ENCODE data around the gene INSIG2. TPM values are rescaled to one million over a fixed set of nuclear protein-coding genes. Genes with fewer than 3 reads are reported as not detected.

The INSIG2 gene
- total RNA-seq, 1 donor from 2014 or later, result 32.2 TPM

DNA sequence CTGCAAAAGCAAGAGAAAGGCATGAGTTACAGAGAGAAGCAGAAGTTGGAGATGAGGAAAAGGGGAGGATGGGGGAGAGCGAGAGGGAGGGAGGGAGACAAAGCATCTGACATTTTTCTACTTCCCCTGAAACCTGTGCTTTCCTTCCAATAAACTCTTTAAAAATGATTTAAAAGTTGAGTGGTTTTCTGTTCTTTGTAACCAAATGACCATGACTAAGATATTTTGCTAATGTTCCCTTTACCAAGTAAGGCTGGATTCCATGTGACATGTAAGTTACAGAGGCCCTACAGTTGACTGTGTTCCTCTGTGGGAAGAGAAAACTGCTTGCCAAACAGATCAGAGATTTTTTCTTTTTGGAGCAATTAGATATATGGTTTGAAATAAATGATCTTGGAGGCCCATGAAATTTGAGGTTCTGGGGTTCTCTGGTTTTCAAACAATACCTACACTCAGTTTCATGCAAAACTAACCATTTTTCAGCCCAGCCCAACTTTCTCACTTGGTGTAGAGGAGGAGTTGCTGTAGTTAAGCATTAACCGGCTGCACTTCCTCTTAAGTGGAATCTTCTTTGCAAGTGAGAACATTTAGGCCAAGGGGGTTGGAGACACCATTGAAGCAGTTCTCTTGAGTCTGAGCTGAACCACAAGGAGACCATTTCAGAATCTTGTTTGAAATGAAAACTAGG, 34.5 kb downstream of the INSIG2 start:
- H3K9me3 Mint-ChIP-seq, result no peaks in the 10 kb centered on the region

DNA sequence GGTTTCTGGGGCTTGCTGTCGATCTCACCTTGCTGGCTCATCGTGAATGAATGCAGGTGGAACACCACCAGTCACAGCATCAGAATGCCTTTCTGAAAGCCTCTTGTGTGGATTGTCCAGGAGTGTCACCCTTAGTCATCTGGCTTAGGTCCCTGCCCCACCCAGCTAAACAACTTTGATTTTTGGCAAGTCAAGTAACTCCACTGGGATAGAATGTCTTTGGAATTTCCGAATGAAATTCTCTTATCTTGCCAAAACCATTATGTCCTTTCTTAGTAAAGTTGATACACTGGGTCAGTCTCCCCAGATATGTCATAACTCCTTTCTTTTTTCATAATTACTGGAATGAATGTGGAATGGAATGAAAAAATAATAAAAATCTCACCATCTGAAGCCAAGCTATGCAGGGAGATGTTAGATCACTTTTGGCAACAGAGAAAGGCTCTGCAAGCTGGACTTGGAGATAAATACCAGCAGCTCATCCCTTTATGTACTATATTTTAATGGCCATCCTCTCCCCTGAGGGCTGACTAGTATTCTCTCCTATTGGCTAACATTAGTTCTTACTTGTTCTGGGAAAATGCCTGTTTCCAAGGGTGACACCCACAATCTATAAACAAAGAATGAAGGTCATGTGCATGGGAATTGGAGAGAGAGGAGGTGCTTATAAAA, 35.4 kb downstream of the INSIG2 start:
- TF ChIP-seq, protein P1, sequence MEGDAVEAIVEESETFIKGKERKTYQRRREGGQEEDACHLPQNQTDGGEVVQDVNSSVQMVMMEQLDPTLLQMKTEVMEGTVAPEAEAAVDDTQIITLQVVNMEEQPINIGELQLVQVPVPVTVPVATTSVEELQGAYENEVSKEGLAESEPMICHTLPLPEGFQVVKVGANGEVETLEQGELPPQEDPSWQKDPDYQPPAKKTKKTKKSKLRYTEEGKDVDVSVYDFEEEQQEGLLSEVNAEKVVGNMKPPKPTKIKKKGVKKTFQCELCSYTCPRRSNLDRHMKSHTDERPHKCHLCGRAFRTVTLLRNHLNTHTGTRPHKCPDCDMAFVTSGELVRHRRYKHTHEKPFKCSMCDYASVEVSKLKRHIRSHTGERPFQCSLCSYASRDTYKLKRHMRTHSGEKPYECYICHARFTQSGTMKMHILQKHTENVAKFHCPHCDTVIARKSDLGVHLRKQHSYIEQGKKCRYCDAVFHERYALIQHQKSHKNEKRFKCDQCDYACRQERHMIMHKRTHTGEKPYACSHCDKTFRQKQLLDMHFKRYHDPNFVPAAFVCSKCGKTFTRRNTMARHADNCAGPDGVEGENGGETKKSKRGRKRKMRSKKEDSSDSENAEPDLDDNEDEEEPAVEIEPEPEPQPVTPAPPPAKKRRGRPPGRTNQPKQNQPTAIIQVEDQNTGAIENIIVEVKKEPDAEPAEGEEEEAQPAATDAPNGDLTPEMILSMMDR (IDR thresholded peaks at IDR 0.05), result no peak
- no peak for TF ChIP-seq EZH2phosphoT487 (IDR thresholded peaks at IDR 0.05)
- no peak for TF ChIP-seq EZH2 (IDR thresholded peaks at IDR 0.05)
- Histone ChIP-seq H4K20me1 (ENCODE audit: low read depth) (no peaks in the 10 kb centered on the region), H3K27me3 (no peaks in the 10 kb centered on the region), H3K4me1 (no peaks in the 10 kb centered on the region), H3K79me2 (ENCODE audit: low read depth) (no peaks in the 10 kb centered on the region), H3K4me2 (no peak overlapping the region), H3K27ac (no peak overlapping the region), H3K9me3 (ENCODE audit: low read depth) (no peaks in the 10 kb centered on the region), H3K36me3 (no peaks in the 10 kb centered on the region), H3F3A (ENCODE audit: low read depth) (no peaks in the 10 kb centered on the region), H3K4me3 (no peak overlapping the region), H2AFZ (replicated peaks) (no peak overlapping the region), H3K9ac (no peak overlapping the region)
- Mint-ChIP-seq H3K9me3 (no peaks in the 10 kb centered on the region), H3K27ac (no peak overlapping the region), H3K4me3 (no peak overlapping the region), H3K4me1 (peaks cover 4% of the 10 kb centered on the region), H3K27me3 (ENCODE audit: insufficient read depth, low read depth) (peaks cover 10% of the 10 kb centered on the region), H3K36me3 (no peaks in the 10 kb centered on the region)
- no peak for DNase-seq (ENCODE audit: low spot score)

More for the DNA sequence above, 34.5 kb downstream of the INSIG2 start:
- no peak overlapping the region for H3K27ac ChIP-seq
- peaks cover 4% of the 10 kb centered on the region for H3K4me1 Mint-ChIP-seq
- peaks cover 10% of the 10 kb centered on the region for H3K27me3 Mint-ChIP-seq (ENCODE audit: insufficient read depth, low read depth)
- H3K9ac ChIP-seq, result no peak overlapping the region
- no peaks in the 10 kb centered on the region for H3K36me3 Mint-ChIP-seq
- no peaks in the 10 kb centered on the region for H3K9me3 ChIP-seq (ENCODE audit: low read depth)
- no peak for DNase-seq (ENCODE audit: low spot score)
- no peaks in the 10 kb centered on the region for H3K36me3 ChIP-seq
- H3F3A ChIP-seq (ENCODE audit: low read depth), result no peaks in the 10 kb centered on the region
- H2AFZ ChIP-seq (replicated peaks), result no peak overlapping the region
- TF ChIP-seq, protein P1 (IDR thresholded peaks at IDR 0.05), result no peak
- TF ChIP-seq EZH2phosphoT487 (IDR thresholded peaks at IDR 0.05) (no peak), EZH2 (IDR thresholded peaks at IDR 0.05) (no peak)
- H3K79me2 ChIP-seq (ENCODE audit: low read depth), result no peaks in the 10 kb centered on the region
- H3K4me2 ChIP-seq, result no peak overlapping the region
- no peak overlapping the region for H3K4me3 Mint-ChIP-seq
- H3K27me3 ChIP-seq, result no peaks in the 10 kb centered on the region
- H3K4me1 ChIP-seq, result no peaks in the 10 kb centered on the region
- no peak overlapping the region for H3K27ac Mint-ChIP-seq
- H3K4me3 ChIP-seq, result no peak overlapping the region
- no peaks in the 10 kb centered on the region for H4K20me1 ChIP-seq (ENCODE audit: low read depth)

DNA sequence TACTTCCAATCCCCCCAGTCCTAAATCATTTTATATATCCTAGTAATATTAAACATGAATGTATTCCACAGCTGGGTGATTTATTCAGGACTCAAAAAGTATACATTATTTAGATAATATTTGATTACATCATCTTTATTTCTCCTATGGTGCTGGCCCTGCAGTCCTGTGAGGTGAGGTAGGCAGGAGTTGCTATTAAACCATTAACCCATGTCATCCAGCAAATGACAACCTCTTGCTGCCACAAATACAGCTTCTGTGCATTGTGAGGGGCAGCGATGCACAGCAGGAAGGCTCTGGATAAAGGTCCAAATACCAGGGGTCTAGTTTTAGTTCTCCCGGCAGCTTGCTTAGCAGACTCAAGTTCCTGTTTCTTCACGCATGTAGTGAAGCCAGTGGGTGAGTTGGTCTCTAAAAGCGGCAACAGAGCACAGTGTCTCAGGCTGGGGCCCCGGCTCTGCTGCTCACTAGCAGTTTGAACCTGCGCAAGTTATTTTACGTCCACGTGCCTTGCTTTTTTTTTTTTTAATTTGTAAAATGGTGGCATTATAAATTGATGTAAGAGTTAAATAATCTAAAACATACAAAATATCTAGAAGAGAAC, 36.1 kb downstream of the INSIG2 start:
- H3F3A ChIP-seq (ENCODE audit: low read depth), result no peaks in the 10 kb centered on the region
- H3K4me2 ChIP-seq, result no peak overlapping the region
- H3K4me1 ChIP-seq, result no peaks in the 10 kb centered on the region
- no peak for DNase-seq (ENCODE audit: low spot score)
- no peak overlapping the region for H3K4me3 ChIP-seq
- Mint-ChIP-seq H3K4me3 (no peak overlapping the region), H3K4me1 (peaks cover 4% of the 10 kb centered on the region), H3K27me3 (ENCODE audit: insufficient read depth, low read depth) (peaks cover 10% of the 10 kb centered on the region), H3K9me3 (no peaks in the 10 kb centered on the region), H3K36me3 (no peaks in the 10 kb centered on the region), H3K27ac (no peak overlapping the region)
- no peaks in the 10 kb centered on the region for H3K27me3 ChIP-seq
- H3K36me3 ChIP-seq, result no peaks in the 10 kb centered on the region
- no peaks in the 10 kb centered on the region for H3K79me2 ChIP-seq (ENCODE audit: low read depth)
- TF ChIP-seq, protein P1 (IDR thresholded peaks at IDR 0.05), result no peak
- TF ChIP-seq EZH2phosphoT487 (IDR thresholded peaks at IDR 0.05), result no peak
- TF ChIP-seq EZH2 (IDR thresholded peaks at IDR 0.05), result no peak
- no peak overlapping the region for H3K27ac ChIP-seq
- H3K9ac ChIP-seq, result no peak overlapping the region
- H2AFZ ChIP-seq (replicated peaks), result no peak overlapping the region
- no peaks in the 10 kb centered on the region for H4K20me1 ChIP-seq (ENCODE audit: low read depth)
- H3K9me3 ChIP-seq (ENCODE audit: low read depth), result no peaks in the 10 kb centered on the region

Measured in neural progenitor cell (in vitro differentiated cells).